OCI-LY3 (cell line): ENCODE data around the gene WNT3.

Experiments used
- EZH2phosphoT487 ChIP-seq: fragments of 200-600 bp; shearing (Covaris generic); IDR thresholded peaks from 2 replicates; pipeline ENCODE4 v1.6.1; 2018; ENCODE audit warnings: antibody characterized with exemption, mixed run types, low read depth
- TF ChIP-seq, protein P1 (sequence below): fragments of 200-600, 300-600 bp; sonication (generic); IDR thresholded peaks from 2 replicates; pipeline ENCODE4 v1.5.1; 2014; ENCODE audit warnings: antibody characterized with exemption, low read length, low read depth

- TF ChIP-seq, protein P1, sequence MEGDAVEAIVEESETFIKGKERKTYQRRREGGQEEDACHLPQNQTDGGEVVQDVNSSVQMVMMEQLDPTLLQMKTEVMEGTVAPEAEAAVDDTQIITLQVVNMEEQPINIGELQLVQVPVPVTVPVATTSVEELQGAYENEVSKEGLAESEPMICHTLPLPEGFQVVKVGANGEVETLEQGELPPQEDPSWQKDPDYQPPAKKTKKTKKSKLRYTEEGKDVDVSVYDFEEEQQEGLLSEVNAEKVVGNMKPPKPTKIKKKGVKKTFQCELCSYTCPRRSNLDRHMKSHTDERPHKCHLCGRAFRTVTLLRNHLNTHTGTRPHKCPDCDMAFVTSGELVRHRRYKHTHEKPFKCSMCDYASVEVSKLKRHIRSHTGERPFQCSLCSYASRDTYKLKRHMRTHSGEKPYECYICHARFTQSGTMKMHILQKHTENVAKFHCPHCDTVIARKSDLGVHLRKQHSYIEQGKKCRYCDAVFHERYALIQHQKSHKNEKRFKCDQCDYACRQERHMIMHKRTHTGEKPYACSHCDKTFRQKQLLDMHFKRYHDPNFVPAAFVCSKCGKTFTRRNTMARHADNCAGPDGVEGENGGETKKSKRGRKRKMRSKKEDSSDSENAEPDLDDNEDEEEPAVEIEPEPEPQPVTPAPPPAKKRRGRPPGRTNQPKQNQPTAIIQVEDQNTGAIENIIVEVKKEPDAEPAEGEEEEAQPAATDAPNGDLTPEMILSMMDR = no peak
- TF ChIP-seq EZH2phosphoT487 = no peak
Observed at GRCh38 chr17:46789610-46790009, 28.9 kb downstream of the WNT3 start.
